Endothelial cell of umbilical vein (primary cell): ENCODE measurements around the gene AGPAT1. TPM values are rescaled to one million over a fixed set of nuclear protein-coding genes. Genes with fewer than 3 reads are reported as not detected.

ENCODE experiments used
- BruUV-seq: library from RNA; stranded (reverse); fragments of 400-500 nt; replicated peaks from 2 replicates; lab custom pipeline; 2021; lab: Mats Ljungman, UMichigan
- CTCF ChIA-PET: fragments of 300-600, 350-600 bp; sonication (Branson Sonifier 250); formaldehyde crosslinking; loops from one replicate; lab custom pipeline; 2021; ENCODE audit warnings: antibody characterized with exemption, inconsistent platforms; lab: Charles Lee
- POLR2A ChIA-PET: fragments of 300-600, 350-600 bp; sonication (Branson Sonifier 250); formaldehyde crosslinking; loops from one replicate; lab custom pipeline; 2021; ENCODE audit warnings: antibody characterized with exemption, inconsistent platforms; lab: Charles Lee
- DNase-seq: peaks from one replicate; pipeline ENCODE4 v3.0.0-alpha.2; 2011; ENCODE audit warnings: low read depth, low spot score
- FAIRE-seq: peaks from 2 replicates; lab custom pipeline; 2011; peaks lifted over from hg19 to GRCh38; lab: Jason Lieb, UNC
- H2AFZ ChIP-seq: 2 replicates; pipeline ENCODE4 v1.6.0; 2012; ENCODE audit warnings: low read depth, low read length, control low read depth, inconsistent platforms
- H3K27ac ChIP-seq: 2 replicates; pipeline ENCODE4 v1.5.1; 2011; ENCODE audit warnings: low read depth, mild to moderate bottlenecking, control low read depth, low read length, moderate library complexity; ENCODE audit not compliant: insufficient read depth
- H3K27me3 ChIP-seq, 2 experiments: 2 replicates each; pipeline versions ENCODE4 v1.6.0 to v1.6.1; 2011; ENCODE audit warnings: low read length in 2 of 2, mixed read lengths in 1 of 2; ENCODE audit not compliant: control insufficient read depth in 2 of 2, insufficient read depth in 2 of 2
- H3K36me3 ChIP-seq, 2 experiments: 2 replicates in 1 of 2; 3 replicates in 1 of 2; pipeline ENCODE4 v1.5.1; 2011; ENCODE audit warnings: low read length in 2 of 2, mild to moderate bottlenecking in 1 of 2, moderate library complexity in 1 of 2; ENCODE audit not compliant: control insufficient read depth in 2 of 2, insufficient read depth in 2 of 2; ENCODE audit errors: extremely low read depth in 1 of 2
- H3K4me1 ChIP-seq: 3 replicates; pipeline ENCODE4 v1.5.1; 2011; ENCODE audit warnings: mild to moderate bottlenecking, low read length; ENCODE audit not compliant: control insufficient read depth, insufficient read depth; ENCODE audit errors: extremely low read depth
- H3K4me2 ChIP-seq: 2 replicates; pipeline ENCODE4 v1.6.1; 2011; ENCODE audit warnings: low read length, control low read depth, mixed read lengths; ENCODE audit not compliant: insufficient read depth
- H3K4me3 ChIP-seq, 3 experiments: fragments of 200-600 bp in 1 of 3; sonication (generic), shearing (Covaris generic) in 1 of 3; replicated peaks in 1 of 3; 2 replicates each; pipeline ENCODE4 v1.5.1; 2011 to 2016; ENCODE audit warnings: control low read depth in 3 of 3, low read length in 3 of 3, mild to moderate bottlenecking in 2 of 3, inconsistent platforms in 1 of 3, low read depth in 1 of 3, moderate library complexity in 1 of 3; ENCODE audit not compliant: insufficient read depth in 1 of 3
- H3K79me2 ChIP-seq: 2 replicates; pipeline ENCODE4 v1.6.0; 2012; ENCODE audit warnings: low read length, inconsistent platforms; ENCODE audit not compliant: control insufficient read depth, insufficient read depth
- H3K9ac ChIP-seq: replicated peaks from 2 replicates; pipeline ENCODE3; 2011; ENCODE audit warnings: low read length, control low read depth; ENCODE audit not compliant: insufficient read depth; ENCODE audit errors: extremely low read depth
- H3K9me1 ChIP-seq: replicated peaks from 3 replicates; pipeline ENCODE4 v1.6.0; 2011; ENCODE audit warnings: mild to moderate bottlenecking, low read length; ENCODE audit not compliant: control insufficient read depth, insufficient read depth; ENCODE audit errors: extremely low read depth
- H3K9me3 ChIP-seq: replicated peaks from 2 replicates; pipeline ENCODE4 v1.5.1; 2012; ENCODE audit warnings: low read length, inconsistent platforms; ENCODE audit not compliant: control insufficient read depth, insufficient read depth
- H4K20me1 ChIP-seq: replicated peaks from 2 replicates; pipeline ENCODE3; 2011; ENCODE audit warnings: mild to moderate bottlenecking, low read length; ENCODE audit not compliant: control insufficient read depth, insufficient read depth; ENCODE audit errors: extremely low read depth
- EZH2 ChIP-seq: IDR thresholded peaks from 2 replicates; pipeline ENCODE4 v1.6.1; 2012; ENCODE audit warnings: borderline replicate concordance, low read depth, mild to moderate bottlenecking, moderate library complexity, low read length, inconsistent platforms; ENCODE audit not compliant: severe bottlenecking
- FOS ChIP-seq: IDR thresholded peaks from 2 replicates; pipeline ENCODE4 v1.6.1; 2011; ENCODE audit warnings: mild to moderate bottlenecking, low read length, moderate library complexity, borderline replicate concordance; ENCODE audit not compliant: insufficient read depth
- GATA2 ChIP-seq: IDR thresholded peaks from 2 replicates; pipeline ENCODE4 v1.7.0; 2011; ENCODE audit warnings: low read depth, mild to moderate bottlenecking, moderate library complexity, mixed read lengths, low read length; ENCODE audit not compliant: insufficient read length, insufficient read depth
- POLR2A ChIP-seq: IDR thresholded peaks from 2 replicates; pipeline ENCODE4 v1.6.1; 2012; ENCODE audit warnings: low read depth, mild to moderate bottlenecking, control low read depth, low read length
- dilution Hi-C: fragments of 300-500 bp; cut with MboI; formaldehyde crosslinking; loops from one replicate; pipeline ENCODE4 v1.15.0; 2019; ENCODE audit warnings: low sequenced_read_pairs; ENCODE audit not compliant: extremely low pct_ligation_motif_present
- intact Hi-C: fragments of 100-400 bp; cut with micrococcal nuclease; formaldehyde crosslinking; loops from one replicate; pipeline ENCODE4 v1.10.0; 2022
- polyA plus RNA-seq, 4 experiments: library from polyadenylated mRNA; depleted of rRNA in 3 of 4; stranded (reverse) in 3 of 4; unstranded in 1 of 4; fragments of >200 nt; gene quantifications; 2 replicates each; pipeline versions ENCODE4 v1.2.1 to v1.2.3, GENCODE V29; 2011 to 2012; ENCODE audit warnings: missing spikeins in 1 of 4
- total RNA-seq: library from RNA; stranded (reverse); gene quantifications from 2 replicates; pipeline ENCODE4 v1.2.3, GENCODE V29; 2021

The AGPAT1 gene
- total and polyA plus RNA-seq, 2 donors (not counting 3 experiments of a cell fraction or from before 2014, with no cell fraction given): 38.4 to 132 TPM

DNA sequence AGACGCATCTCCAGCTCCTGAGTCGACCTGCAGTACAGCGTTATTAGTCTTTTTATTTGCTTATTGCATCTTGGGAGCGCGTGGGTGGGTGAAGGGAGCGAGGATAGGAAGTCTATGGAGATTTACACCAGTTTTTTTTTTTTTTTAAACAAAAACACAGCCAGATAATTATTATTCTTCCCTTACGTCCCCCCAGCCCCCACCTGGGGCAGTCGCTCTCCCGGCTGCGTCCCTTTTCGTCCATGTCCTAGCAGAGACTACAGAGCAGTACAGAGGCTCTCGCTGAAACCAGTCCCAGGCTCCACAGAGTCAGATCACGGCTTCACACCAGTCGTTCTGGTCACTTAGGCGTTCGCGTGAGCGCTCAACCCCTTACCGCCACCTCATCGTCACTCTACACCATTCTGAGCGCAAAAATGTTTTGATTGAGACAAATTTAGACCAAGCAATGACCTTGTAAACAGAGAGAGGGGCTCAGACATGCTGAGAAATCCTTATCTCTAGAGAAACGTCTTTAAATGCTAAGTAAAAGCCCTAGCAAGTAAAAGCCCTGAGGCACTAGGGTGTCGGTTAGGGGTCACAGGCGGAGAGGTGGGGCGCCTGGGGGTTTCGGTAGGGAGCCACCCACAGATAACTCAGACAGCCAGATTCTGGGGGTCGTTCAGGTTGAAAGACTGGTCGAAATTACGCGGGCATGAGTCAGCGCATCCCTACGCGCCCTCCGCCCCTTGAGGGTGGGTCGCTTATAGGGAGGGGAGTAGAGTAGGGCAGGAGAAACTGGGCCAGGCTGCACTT lies 22.9 kb downstream of the AGPAT1 start:
- TF ChIP-seq POLR2A: no peak
- peak overlapping the region in 1 of 3 experiments; percentile 71 for H3K4me3 ChIP-seq
- FAIRE-seq (no peak), DNase-seq (peak; percentile 47)
- peaks cover 4% of the 10 kb centered on the region for H3K79me2 ChIP-seq
- H3K27ac ChIP-seq: no peak overlapping the region
- peak overlapping the region; percentile 76 for H2AFZ ChIP-seq
- CTCF ChIA-PET: interaction anchor here (0.7 to 1.0 kb wide), 6 partner anchors 10 to 213 kb away, joined by 3 to 5 read pairs (median 3); no protein-coding TSS in a partner anchor
- H3K9me3 ChIP-seq: no peaks in the 10 kb centered on the region
- H4K20me1 ChIP-seq: no peaks in the 10 kb centered on the region
- peak overlapping the region; percentile 64 for H3K9ac ChIP-seq
- H3K9me1 ChIP-seq: no peaks in the 10 kb centered on the region
- H3K4me1 ChIP-seq: peaks cover 24% of the 10 kb centered on the region
- POLR2A ChIA-PET: no interaction called here
- H3K4me2 ChIP-seq: peak overlapping the region; percentile 40
- dilution Hi-C loops: no loop called here
- intact Hi-C loops: no loop called here
- BruUV-seq: no TSS peak
- H3K27me3 ChIP-seq: peaks cover 5 to 10% of the 10 kb centered on the region in 2 experiments
- peaks cover 0 to 5% of the 10 kb centered on the region in 2 experiments for H3K36me3 ChIP-seq

- Histone ChIP-seq H3K27me3 (peaks cover 12 to 16% of the 10 kb centered on the region in 2 experiments), H3K4me1 (peaks cover 24% of the 10 kb centered on the region), H3K79me2 (peaks cover 4% of the 10 kb centered on the region), H3K9ac (no peak within 1 kb of the TSS), H3K4me3 (peak within 1 kb of the TSS in 1 of 3 experiments; percentile 15), H3K27ac (no peak within 1 kb of the TSS), H4K20me1 (no peaks in the 10 kb centered on the region), H3K36me3 (no peaks in the 10 kb centered on the region), H3K4me2 (peak within 1 kb of the TSS; percentile 40), H3K9me1 (no peaks in the 10 kb centered on the region), H2AFZ (peak within 1 kb of the TSS; percentile 61), H3K9me3 (no peaks in the 10 kb centered on the region)
- ChIA-PET CTCF (interaction anchor here (0.7 to 1.0 kb wide), 3 partner anchors 9 to 212 kb away, joined by 3 read pairs; no protein-coding TSS in a partner anchor), POLR2A (no interaction called here)
- FAIRE-seq (no peak), DNase-seq (peak; percentile 18)
- intact Hi-C loops (no loop called here), dilution Hi-C loops (no loop called here)
- TF ChIP-seq EZH2 (no peak), GATA2 (no peak), FOS (no peak)
- no TSS peak for BruUV-seq
These were observed 23.8 kb downstream of the AGPAT1 start, which contains the start of gene PRRT1 for GRCh38 chr6:32151863-32152768. Gene PRRT1 (minus strand): TSS chr6:32151939. CDS start chr6:32151827, 112 bp downstream.
